Endothelial cell of umbilical vein (primary cell): ENCODE data around the gene GSG1L. TPM values are rescaled to one million over a fixed set of nuclear protein-coding genes. Genes with fewer than 3 reads are reported as not detected.

ENCODE experiments used
- BruUV-seq: library from RNA; stranded (reverse); fragments of 400-500 nt; replicated peaks from 2 replicates; lab custom pipeline; 2021; lab: Mats Ljungman, UMichigan
- CTCF ChIA-PET: fragments of 300-600, 350-600 bp; sonication (Branson Sonifier 250); formaldehyde crosslinking; loops from one replicate; lab custom pipeline; 2021; ENCODE audit warnings: antibody characterized with exemption, inconsistent platforms; lab: Charles Lee
- POLR2A ChIA-PET: fragments of 300-600, 350-600 bp; sonication (Branson Sonifier 250); formaldehyde crosslinking; loops from one replicate; lab custom pipeline; 2021; ENCODE audit warnings: antibody characterized with exemption, inconsistent platforms; lab: Charles Lee
- DNase-seq: peaks from one replicate; pipeline ENCODE4 v3.0.0-alpha.2; 2011; ENCODE audit warnings: low read depth, low spot score
- FAIRE-seq: peaks from 2 replicates; lab custom pipeline; 2011; peaks lifted over from hg19 to GRCh38; lab: Jason Lieb, UNC
- H2AFZ ChIP-seq: 2 replicates; pipeline ENCODE4 v1.6.0; 2012; ENCODE audit warnings: low read depth, low read length, control low read depth, inconsistent platforms
- H3K27ac ChIP-seq: 2 replicates; pipeline ENCODE4 v1.5.1; 2011; ENCODE audit warnings: low read depth, mild to moderate bottlenecking, control low read depth, low read length, moderate library complexity; ENCODE audit not compliant: insufficient read depth
- H3K27me3 ChIP-seq, 2 experiments: 2 replicates each; pipeline versions ENCODE4 v1.6.0 to v1.6.1; 2011; ENCODE audit warnings: low read length in 2 of 2, mixed read lengths in 1 of 2; ENCODE audit not compliant: control insufficient read depth in 2 of 2, insufficient read depth in 2 of 2
- H3K36me3 ChIP-seq, 2 experiments: 2 replicates in 1 of 2; 3 replicates in 1 of 2; pipeline ENCODE4 v1.5.1; 2011; ENCODE audit warnings: low read length in 2 of 2, mild to moderate bottlenecking in 1 of 2, moderate library complexity in 1 of 2; ENCODE audit not compliant: control insufficient read depth in 2 of 2, insufficient read depth in 2 of 2; ENCODE audit errors: extremely low read depth in 1 of 2
- H3K4me1 ChIP-seq: 3 replicates; pipeline ENCODE4 v1.5.1; 2011; ENCODE audit warnings: mild to moderate bottlenecking, low read length; ENCODE audit not compliant: control insufficient read depth, insufficient read depth; ENCODE audit errors: extremely low read depth
- H3K4me2 ChIP-seq: 2 replicates; pipeline ENCODE4 v1.6.1; 2011; ENCODE audit warnings: low read length, control low read depth, mixed read lengths; ENCODE audit not compliant: insufficient read depth
- H3K4me3 ChIP-seq, 3 experiments: fragments of 200-600 bp in 1 of 3; sonication (generic), shearing (Covaris generic) in 1 of 3; replicated peaks in 1 of 3; 2 replicates each; pipeline ENCODE4 v1.5.1; 2011 to 2016; ENCODE audit warnings: control low read depth in 3 of 3, low read length in 3 of 3, mild to moderate bottlenecking in 2 of 3, inconsistent platforms in 1 of 3, low read depth in 1 of 3, moderate library complexity in 1 of 3; ENCODE audit not compliant: insufficient read depth in 1 of 3
- H3K79me2 ChIP-seq: 2 replicates; pipeline ENCODE4 v1.6.0; 2012; ENCODE audit warnings: low read length, inconsistent platforms; ENCODE audit not compliant: control insufficient read depth, insufficient read depth
- H3K9ac ChIP-seq: replicated peaks from 2 replicates; pipeline ENCODE3; 2011; ENCODE audit warnings: low read length, control low read depth; ENCODE audit not compliant: insufficient read depth; ENCODE audit errors: extremely low read depth
- H3K9me1 ChIP-seq: replicated peaks from 3 replicates; pipeline ENCODE4 v1.6.0; 2011; ENCODE audit warnings: mild to moderate bottlenecking, low read length; ENCODE audit not compliant: control insufficient read depth, insufficient read depth; ENCODE audit errors: extremely low read depth
- H3K9me3 ChIP-seq: replicated peaks from 2 replicates; pipeline ENCODE4 v1.5.1; 2012; ENCODE audit warnings: low read length, inconsistent platforms; ENCODE audit not compliant: control insufficient read depth, insufficient read depth
- H4K20me1 ChIP-seq: replicated peaks from 2 replicates; pipeline ENCODE3; 2011; ENCODE audit warnings: mild to moderate bottlenecking, low read length; ENCODE audit not compliant: control insufficient read depth, insufficient read depth; ENCODE audit errors: extremely low read depth
- EZH2 ChIP-seq: IDR thresholded peaks from 2 replicates; pipeline ENCODE4 v1.6.1; 2012; ENCODE audit warnings: borderline replicate concordance, low read depth, mild to moderate bottlenecking, moderate library complexity, low read length, inconsistent platforms; ENCODE audit not compliant: severe bottlenecking
- FOS ChIP-seq: IDR thresholded peaks from 2 replicates; pipeline ENCODE4 v1.6.1; 2011; ENCODE audit warnings: mild to moderate bottlenecking, low read length, moderate library complexity, borderline replicate concordance; ENCODE audit not compliant: insufficient read depth
- GATA2 ChIP-seq: IDR thresholded peaks from 2 replicates; pipeline ENCODE4 v1.7.0; 2011; ENCODE audit warnings: low read depth, mild to moderate bottlenecking, moderate library complexity, mixed read lengths, low read length; ENCODE audit not compliant: insufficient read length, insufficient read depth
- JUN ChIP-seq: IDR thresholded peaks from 2 replicates; pipeline ENCODE4 v1.6.1; 2011; ENCODE audit warnings: borderline replicate concordance, low read depth; ENCODE audit not compliant: insufficient read length, insufficient read depth
- MYC ChIP-seq: IDR thresholded peaks from one replicate; pipeline ENCODE4 v1.6.1; 2011; ENCODE audit warnings: mild to moderate bottlenecking, low read depth, low read length
- POLR2A ChIP-seq: IDR thresholded peaks from 2 replicates; pipeline ENCODE4 v1.6.1; 2012; ENCODE audit warnings: low read depth, mild to moderate bottlenecking, control low read depth, low read length
- POLR2AphosphoS5 ChIP-seq: IDR thresholded peaks from 2 replicates; pipeline ENCODE4 v1.6.1; 2012; ENCODE audit warnings: low read depth, mild to moderate bottlenecking, control low read depth, low read length, moderate library complexity; ENCODE audit not compliant: insufficient read depth
- dilution Hi-C: fragments of 300-500 bp; cut with MboI; formaldehyde crosslinking; loops from one replicate; pipeline ENCODE4 v1.15.0; 2019; ENCODE audit warnings: low sequenced_read_pairs; ENCODE audit not compliant: extremely low pct_ligation_motif_present
- intact Hi-C: fragments of 100-400 bp; cut with micrococcal nuclease; formaldehyde crosslinking; loops from one replicate; pipeline ENCODE4 v1.10.0; 2022
- polyA plus RNA-seq, 4 experiments: library from polyadenylated mRNA; depleted of rRNA in 3 of 4; stranded (reverse) in 3 of 4; unstranded in 1 of 4; fragments of >200 nt; gene quantifications; 2 replicates each; pipeline versions ENCODE4 v1.2.1 to v1.2.3, GENCODE V29; 2011 to 2012; ENCODE audit warnings: missing spikeins in 1 of 4
- total RNA-seq: library from RNA; stranded (reverse); gene quantifications from 2 replicates; pipeline ENCODE4 v1.2.3, GENCODE V29; 2021
- TF ChIP-seq, protein P1 (sequence below): IDR thresholded peaks from 2 replicates; pipeline ENCODE4 v1.6.1; 2011; ENCODE audit not compliant: insufficient read depth, insufficient read length
- TF ChIP-seq, protein P2 (sequence below), 2 donors: IDR thresholded peaks; 1 replicate in 1 of 2; 2 replicates in 1 of 2; pipeline ENCODE4 v1.5.1; 2011; ENCODE audit warnings: low read length in 2 of 2, mild to moderate bottlenecking in 2 of 2, moderate library complexity in 2 of 2, control low read depth in 1 of 2, inconsistent platforms in 1 of 2, low read depth in 1 of 2; ENCODE audit not compliant: insufficient read depth in 1 of 2; ENCODE audit errors: extremely low read depth in 1 of 2

GSG1L gene
- total and polyA plus RNA-seq, 2 donors (not counting 3 experiments of a cell fraction or from before 2014, with no cell fraction given): 0.06 TPM; not detected in 1

DNA sequence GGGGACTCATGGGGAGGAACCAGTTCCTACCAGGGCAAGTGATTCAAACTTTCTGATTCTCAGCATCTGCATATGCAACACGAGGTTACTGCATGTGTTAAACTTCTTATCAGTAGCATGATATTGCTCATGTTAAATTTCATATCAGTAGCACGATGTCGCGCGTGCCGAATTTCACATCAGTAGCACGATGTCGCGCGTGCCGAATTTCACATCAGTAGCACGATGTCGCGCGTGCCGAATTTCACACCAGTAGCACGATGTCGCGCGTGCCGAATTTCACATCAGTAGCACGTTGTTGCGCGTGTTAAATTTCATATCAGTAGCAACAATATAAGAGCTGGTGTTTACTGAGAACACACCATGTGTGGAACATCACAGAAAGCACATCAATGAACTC lies 221.6 kb downstream of the GSG1L start:
- Histone ChIP-seq H3K79me2 (no peaks in the 10 kb centered on the region), H3K27ac (no peak overlapping the region), H2AFZ (no peak overlapping the region), H4K20me1 (no peaks in the 10 kb centered on the region), H3K4me2 (no peak overlapping the region), H3K9me1 (no peaks in the 10 kb centered on the region), H3K4me1 (no peaks in the 10 kb centered on the region), H3K27me3 (peaks cover 0 to 7% of the 10 kb centered on the region in 2 experiments), H3K9me3 (no peaks in the 10 kb centered on the region), H3K9ac (no peak overlapping the region), H3K36me3 (no peaks in the 10 kb centered on the region), H3K4me3 (no peak overlapping the region)
- dilution Hi-C loops: no loop called here
- intact Hi-C loops: no loop called here
- FAIRE-seq (no peak), DNase-seq (no peak)
- BruUV-seq: no TSS peak
- TF ChIP-seq GATA2 (no peak), MYC (no peak), POLR2AphosphoS5 (no peak)
- POLR2A ChIA-PET: no interaction called here
- CTCF ChIA-PET: no interaction called here

DNA sequence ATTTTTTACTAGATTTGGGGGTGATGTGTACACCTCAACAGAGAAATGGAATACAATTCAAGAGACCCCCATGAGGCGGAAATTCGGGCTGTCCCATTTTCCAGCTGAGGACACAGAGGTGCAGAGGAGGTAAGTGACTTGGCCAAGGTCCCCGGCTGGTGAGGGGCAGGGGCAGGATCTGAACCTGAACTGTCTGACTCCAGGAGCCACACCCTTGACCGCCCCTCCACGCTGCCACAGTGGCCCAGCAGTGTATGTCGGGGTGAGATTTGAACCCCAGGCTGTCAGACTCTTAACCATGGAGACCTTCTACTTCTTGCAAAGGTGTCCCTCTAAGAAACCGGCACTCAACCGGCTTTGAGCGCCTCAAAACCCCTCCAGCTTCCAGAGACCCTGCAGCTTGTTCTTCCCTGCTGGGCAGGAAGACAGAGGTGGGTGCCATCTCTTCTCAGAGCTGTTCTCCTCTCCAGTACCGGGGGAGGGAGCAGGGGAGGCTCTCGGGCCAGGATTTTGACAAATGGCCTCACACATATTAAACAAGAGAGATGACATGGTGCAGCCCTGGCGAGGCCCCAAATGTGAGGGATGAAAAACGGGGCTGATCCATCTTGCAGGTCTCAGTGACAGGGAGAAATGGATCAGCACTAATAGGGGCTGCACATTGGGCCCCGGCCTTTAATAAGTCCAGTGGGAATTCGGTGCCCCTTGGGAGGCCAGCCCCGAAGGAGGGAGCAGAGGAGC lies 222.3 kb downstream of the GSG1L start:
- CTCF ChIA-PET: no interaction called here
- POLR2A ChIA-PET: no interaction called here
- Histone ChIP-seq H3K79me2 (no peaks in the 10 kb centered on the region), H3K4me1 (no peaks in the 10 kb centered on the region), H3K9ac (no peak overlapping the region), H2AFZ (no peak overlapping the region), H4K20me1 (no peaks in the 10 kb centered on the region), H3K36me3 (no peaks in the 10 kb centered on the region), H3K4me3 (no peak overlapping the region), H3K4me2 (no peak overlapping the region), H3K27me3 (peaks cover 3 to 7% of the 10 kb centered on the region in 2 experiments), H3K9me3 (no peaks in the 10 kb centered on the region), H3K27ac (no peak overlapping the region), H3K9me1 (no peaks in the 10 kb centered on the region)
- FAIRE-seq (no peak), DNase-seq (no peak)
- dilution Hi-C loops: no loop called here
- TF ChIP-seq FOS (no peak), MYC (no peak), POLR2AphosphoS5 (no peak), GATA2 (no peak), JUN (no peak), POLR2A (no peak), EZH2 (no peak)
- TF ChIP-seq, protein P1, sequence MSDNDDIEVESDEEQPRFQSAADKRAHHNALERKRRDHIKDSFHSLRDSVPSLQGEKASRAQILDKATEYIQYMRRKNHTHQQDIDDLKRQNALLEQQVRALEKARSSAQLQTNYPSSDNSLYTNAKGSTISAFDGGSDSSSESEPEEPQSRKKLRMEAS: no peak
- TF ChIP-seq, protein P2, sequence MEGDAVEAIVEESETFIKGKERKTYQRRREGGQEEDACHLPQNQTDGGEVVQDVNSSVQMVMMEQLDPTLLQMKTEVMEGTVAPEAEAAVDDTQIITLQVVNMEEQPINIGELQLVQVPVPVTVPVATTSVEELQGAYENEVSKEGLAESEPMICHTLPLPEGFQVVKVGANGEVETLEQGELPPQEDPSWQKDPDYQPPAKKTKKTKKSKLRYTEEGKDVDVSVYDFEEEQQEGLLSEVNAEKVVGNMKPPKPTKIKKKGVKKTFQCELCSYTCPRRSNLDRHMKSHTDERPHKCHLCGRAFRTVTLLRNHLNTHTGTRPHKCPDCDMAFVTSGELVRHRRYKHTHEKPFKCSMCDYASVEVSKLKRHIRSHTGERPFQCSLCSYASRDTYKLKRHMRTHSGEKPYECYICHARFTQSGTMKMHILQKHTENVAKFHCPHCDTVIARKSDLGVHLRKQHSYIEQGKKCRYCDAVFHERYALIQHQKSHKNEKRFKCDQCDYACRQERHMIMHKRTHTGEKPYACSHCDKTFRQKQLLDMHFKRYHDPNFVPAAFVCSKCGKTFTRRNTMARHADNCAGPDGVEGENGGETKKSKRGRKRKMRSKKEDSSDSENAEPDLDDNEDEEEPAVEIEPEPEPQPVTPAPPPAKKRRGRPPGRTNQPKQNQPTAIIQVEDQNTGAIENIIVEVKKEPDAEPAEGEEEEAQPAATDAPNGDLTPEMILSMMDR (IDR thresholded peaks at IDR 0.05; ENCODE audit: extremely low read depth in 1 of 2, insufficient read depth in 1 of 2, low read depth in 1 of 2, low read length in 2 of 2): no peak
- BruUV-seq: no TSS peak
- intact Hi-C loops: no loop called here
